ENCODE data around the gene PDE6A. TPM values are rescaled to one million over a fixed set of nuclear protein-coding genes. Genes with fewer than 3 reads are reported as not detected.

Gene PDE6A
- total and polyA plus RNA-seq, 8 donors = 0.14 to 0.24 (median 0.18) TPM; not detected in 2

DNA sequence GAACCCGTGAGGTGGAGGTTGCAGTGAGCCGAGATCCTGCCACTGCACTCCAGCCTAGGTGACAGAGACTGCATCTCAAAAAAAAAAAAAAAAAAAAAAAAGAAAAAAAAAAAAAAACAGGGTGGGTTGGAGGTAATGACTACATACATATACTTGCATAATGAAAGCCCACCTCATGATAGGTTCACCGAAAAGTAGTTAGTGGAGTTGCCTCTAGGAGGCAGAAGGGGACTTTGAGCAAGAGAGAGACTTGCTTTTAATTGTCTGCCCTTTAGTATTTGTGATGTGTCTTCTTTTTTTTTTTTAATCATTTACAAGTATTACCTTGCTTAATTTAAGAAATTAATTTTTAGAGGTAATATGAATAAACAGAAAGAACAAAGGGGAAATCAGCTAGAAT, 114.6 kb downstream of the PDE6A start:
- intact Hi-C loops (cut with DNase I) = loop anchor here in 1 of 2 donors (2.0 to 10.0 kb wide), 2 partner anchors 155 to 193 kb away; no protein-coding TSS in a partner anchor
- no peak for TF ChIP-seq CTCF (IDR thresholded peaks at IDR 0.05)
- ATAC-seq = no peak
- Histone ChIP-seq H3K9me3 (no peaks in the 10 kb centered on the region), H3K4me1 (no peaks in the 10 kb centered on the region), H3K27ac (no peak overlapping the region), H3K4me3 (no peak overlapping the region), H3K27me3 (no peaks in the 10 kb centered on the region), H3K36me3 (peaks cover 0 to 14% of the 10 kb centered on the region in 2 donors)
- DNase-seq = no peak

DNA sequence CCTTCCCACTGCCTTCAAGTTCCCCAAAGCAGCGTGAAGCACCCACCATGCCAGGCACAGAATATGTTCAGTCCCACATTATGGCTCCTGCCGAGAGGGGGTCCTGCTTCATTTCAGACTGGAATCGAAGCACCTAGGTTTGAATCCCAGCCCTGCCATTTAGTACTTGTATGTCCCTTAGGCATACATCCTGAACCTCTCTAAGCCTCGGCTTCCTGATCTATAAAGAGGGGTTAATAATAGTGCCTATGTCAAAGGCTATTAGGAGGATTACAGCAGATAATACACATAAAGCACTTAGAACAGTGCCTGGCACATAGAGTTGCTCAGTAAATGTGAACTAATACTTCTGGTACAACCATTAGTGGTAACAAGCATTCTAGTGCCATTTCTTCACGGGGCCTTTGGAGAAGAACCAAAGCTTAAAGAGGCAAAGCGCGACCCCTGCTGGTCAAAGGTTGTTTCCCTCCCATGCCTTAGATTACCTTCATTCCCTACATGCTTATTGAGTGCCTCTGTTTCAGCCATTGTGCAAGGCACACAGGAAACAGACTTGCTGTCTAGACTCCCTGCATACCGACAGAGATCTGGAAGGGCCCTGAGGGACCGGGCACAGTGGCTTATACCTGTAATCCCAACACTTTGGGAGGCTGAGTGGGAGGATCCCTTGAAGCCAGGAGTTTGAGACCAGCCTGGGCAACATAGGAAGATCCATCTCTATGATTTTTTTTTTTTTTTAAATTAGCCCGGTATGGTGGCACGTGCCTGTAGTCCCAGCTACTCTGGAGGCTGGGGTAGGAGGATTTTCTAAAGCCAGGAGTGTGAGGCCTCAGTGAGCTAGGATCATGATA, 116.2 kb downstream of the PDE6A start:
- H3K9me3 ChIP-seq = no peaks in the 10 kb centered on the region
- intact Hi-C loops (cut with DNase I) = loop anchor here in 1 of 2 donors (2.0 kb wide), 1 partner anchor 192 kb away; no protein-coding TSS in a partner anchor
- DNase-seq = peak in 3 of 4 donors; percentile 78 to 91 (median 83)
- peak; percentile 93 for ATAC-seq
- H3K27ac ChIP-seq = no peak overlapping the region
- no peaks in the 10 kb centered on the region for H3K27me3 ChIP-seq
- H3K4me3 ChIP-seq = no peak overlapping the region
- peaks cover 0 to 13% of the 10 kb centered on the region in 2 donors for H3K36me3 ChIP-seq
- TF ChIP-seq CTCF (IDR thresholded peaks at IDR 0.05) = peak; percentile 89 to 92
- H3K4me1 ChIP-seq = no peaks in the 10 kb centered on the region

DNA sequence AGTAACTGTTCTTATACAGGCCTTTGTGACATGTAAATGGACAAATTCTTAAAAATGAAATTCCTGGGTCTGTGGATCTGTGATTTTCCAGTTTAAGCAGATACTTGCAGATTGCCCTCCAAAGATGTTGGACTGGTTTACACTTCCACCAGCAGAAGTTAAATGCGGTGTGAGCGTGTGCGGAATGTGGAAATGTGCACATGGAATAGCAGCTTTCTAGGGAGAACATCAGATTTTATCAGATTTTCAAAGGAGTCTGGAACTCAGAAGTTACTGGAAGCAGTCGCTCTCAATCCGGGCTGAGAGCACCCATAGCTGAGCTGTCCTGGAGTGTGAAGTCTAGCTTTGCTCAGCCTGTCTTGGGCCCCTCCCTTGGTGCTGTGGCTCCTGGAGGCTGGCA, 117.0 kb downstream of the PDE6A start:
- no peaks in the 10 kb centered on the region for H3K4me1 ChIP-seq

GRCh38 chr5:149827086-149827485, 117.5 kb downstream of the PDE6A start:
- Histone ChIP-seq H3K36me3 (no peaks in the 10 kb centered on the region), H3K27me3 (no peaks in the 10 kb centered on the region), H3K9me3 (no peaks in the 10 kb centered on the region), H3K4me1 (no peaks in the 10 kb centered on the region), H3K4me3 (no peak overlapping the region), H3K27ac (no peak overlapping the region)
- TF ChIP-seq CTCF (IDR thresholded peaks at IDR 0.05) = no peak
- ATAC-seq (no peak), DNase-seq (no peak)
- intact Hi-C loops (cut with DNase I) = no loop called here

More for the DNA sequence above, 117.0 kb downstream of the PDE6A start:
- TF ChIP-seq CTCF (IDR thresholded peaks at IDR 0.05) = no peak
- Histone ChIP-seq H3K9me3 (no peaks in the 10 kb centered on the region), H3K4me3 (no peak overlapping the region), H3K36me3 (peaks cover 0 to 4% of the 10 kb centered on the region in 2 donors), H3K27me3 (no peaks in the 10 kb centered on the region), H3K27ac (no peak overlapping the region)
- intact Hi-C loops (cut with DNase I) = no loop called here
- ATAC-seq (no peak), DNase-seq (no peak)

GRCh38 chr5:149826574-149826973, 118.0 kb downstream of the PDE6A start:
- Histone ChIP-seq H3K36me3 (no peaks in the 10 kb centered on the region), H3K27ac (no peak overlapping the region), H3K4me3 (no peak overlapping the region), H3K4me1 (no peaks in the 10 kb centered on the region), H3K9me3 (no peaks in the 10 kb centered on the region), H3K27me3 (no peaks in the 10 kb centered on the region)
- TF ChIP-seq CTCF (IDR thresholded peaks at IDR 0.05) = no peak
- ATAC-seq (no peak), DNase-seq (no peak)
- intact Hi-C loops (cut with DNase I) = no loop called here
